ENCODE results near the gene SELENOV. TPM values are rescaled to one million over a fixed set of nuclear protein-coding genes. Genes with fewer than 3 reads are reported as not detected.

SELENOV gene
- total RNA-seq, 2 donors from 2014 or later = not detected

DNA sequence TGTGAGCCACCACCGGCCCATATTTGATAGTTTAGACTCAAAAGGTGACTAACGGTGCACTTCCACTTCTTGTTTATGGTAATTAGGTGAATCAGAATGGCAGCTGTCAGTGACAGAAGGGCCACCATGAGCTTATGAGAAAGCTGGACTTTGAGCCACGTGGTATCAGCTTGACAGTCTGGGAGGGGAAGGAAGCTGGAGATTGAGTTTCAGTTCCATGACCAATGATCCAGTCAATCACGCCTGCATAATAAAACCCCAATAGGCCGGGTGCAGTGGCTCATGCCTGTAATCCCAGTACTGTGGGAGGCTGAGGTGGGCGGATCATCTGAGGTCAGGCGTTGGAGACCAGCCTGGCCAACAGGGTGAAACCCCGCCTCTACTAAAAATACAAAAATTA, 9.6 kb downstream of the SELENOV start:
- DNase-seq = no peak
- TF ChIP-seq CTCF (IDR thresholded peaks at IDR 0.05) = no peak
- H3K27me3 ChIP-seq = no peaks in the 10 kb centered on the region
- peak overlapping the region; percentile 46 for H3K27ac ChIP-seq
- H3K9ac ChIP-seq (ENCODE audit: low read depth in 2 of 2, low read length in 2 of 2) = no peak overlapping the region
- no peaks in the 10 kb centered on the region for H3K4me1 ChIP-seq
- H3K36me3 ChIP-seq = no peaks in the 10 kb centered on the region
- no peaks in the 10 kb centered on the region for H3K9me3 ChIP-seq
- no peak overlapping the region for H3K4me3 ChIP-seq
- intact Hi-C loops (cut with DNase I) = no loop called here

- H3K9me3 ChIP-seq = no peaks in the 10 kb centered on the region
- no peak for DNase-seq
- peak overlapping the region; percentile 46 for H3K27ac ChIP-seq
- H3K4me1 ChIP-seq = no peaks in the 10 kb centered on the region
- no peaks in the 10 kb centered on the region for H3K27me3 ChIP-seq
- H3K9ac ChIP-seq (ENCODE audit: low read depth in 2 of 2, low read length in 2 of 2) = no peak overlapping the region
- intact Hi-C loops (cut with DNase I) = no loop called here
- no peak for TF ChIP-seq CTCF (IDR thresholded peaks at IDR 0.05)
- no peaks in the 10 kb centered on the region for H3K36me3 ChIP-seq
- H3K4me3 ChIP-seq = no peak overlapping the region
These were observed 10.3 kb downstream of the SELENOV start for GRCh38 chr19:39525205-39525604.

DNA sequence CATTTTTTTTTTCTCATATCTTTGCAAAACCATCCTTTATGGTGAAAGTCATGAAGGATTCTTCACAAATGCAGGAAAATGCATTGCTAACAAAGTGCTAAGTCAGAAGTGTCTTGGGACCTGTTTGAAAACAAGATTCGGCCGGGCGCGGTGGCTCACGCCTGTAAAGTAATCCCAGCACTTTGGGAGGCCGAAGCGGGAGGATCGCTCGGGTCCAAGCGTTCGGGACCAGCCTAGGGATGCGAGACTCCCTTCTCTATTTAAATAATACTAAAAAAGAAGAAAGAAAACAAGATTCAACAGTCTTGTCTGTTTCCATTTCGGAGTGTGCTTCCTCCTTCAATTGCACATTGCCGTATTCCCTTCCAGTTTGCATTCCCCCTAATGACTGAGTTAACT, 16.9 kb downstream of the SELENOV start:
- DNase-seq = no peak
- H3K27me3 ChIP-seq = no peaks in the 10 kb centered on the region
- peaks cover 4% of the 10 kb centered on the region for H3K4me1 ChIP-seq
- intact Hi-C loops (cut with DNase I) = loop anchor here (5.0 to 10.0 kb wide), 3 partner anchors 35 to 87 kb away; partner anchors contain the start of genes DLL3 and SUPT5H
- no peaks in the 10 kb centered on the region for H3K9me3 ChIP-seq
- no peak for TF ChIP-seq CTCF (IDR thresholded peaks at IDR 0.05)
- peak overlapping the region; percentile 77 to 88 for H3K9ac ChIP-seq (ENCODE audit: low read depth in 2 of 2, low read length in 2 of 2)
- peak overlapping the region; percentile 64 for H3K4me3 ChIP-seq
- H3K36me3 ChIP-seq = no peaks in the 10 kb centered on the region
- H3K27ac ChIP-seq = no peak overlapping the region

GRCh38 chr19:39532233-39533002, 17.5 kb downstream of the SELENOV start, which contains the start of gene EID2B:
EID2B (minus strand) TSS chr19:39532852; CDS start chr19:39532802, 50 bp downstream.
- Histone ChIP-seq H3K4me1 (peaks cover 4% of the 10 kb centered on the region), H3K27me3 (no peaks in the 10 kb centered on the region), H3K4me3 (peak within 1 kb of the TSS; percentile 64), H3K9ac (ENCODE audit: low read depth in 2 of 2, low read length in 2 of 2) (peak within 1 kb of the TSS; percentile 77 to 88), H3K36me3 (no peaks in the 10 kb centered on the region), H3K9me3 (no peaks in the 10 kb centered on the region), H3K27ac (peak within 1 kb of the TSS; percentile 66)
- peak; percentile 98 for TF ChIP-seq CTCF (IDR thresholded peaks at IDR 0.05)
- DNase-seq = peak; percentile 93
- intact Hi-C loops (cut with DNase I) = loop anchor here (5.0 to 10.0 kb wide), 3 partner anchors 35 to 88 kb away; partner anchors contain the start of genes DLL3 and SUPT5H

- Histone ChIP-seq H3K27ac (no peak overlapping the region), H3K4me3 (peak overlapping the region; percentile 64), H3K9me3 (no peaks in the 10 kb centered on the region), H3K27me3 (no peaks in the 10 kb centered on the region), H3K4me1 (peaks cover 4% of the 10 kb centered on the region), H3K9ac (ENCODE audit: low read depth in 2 of 2, low read length in 2 of 2) (peak overlapping the region; percentile 24 to 77), H3K36me3 (no peaks in the 10 kb centered on the region)
- no peak for TF ChIP-seq CTCF (IDR thresholded peaks at IDR 0.05)
- DNase-seq = no peak
- intact Hi-C loops (cut with DNase I) = loop anchor here (5.0 to 10.0 kb wide), 3 partner anchors 36 to 88 kb away; partner anchors contain the start of genes DLL3 and SUPT5H
These were observed 18.1 kb downstream of the SELENOV start for GRCh38 chr19:39533003-39533512.

Data from colonic mucosa (tissue), 4 donors.